ENCODE results near the gene SMAP1.

SMAP1 gene

GRCh38 chr6:70903665-70904452 is 236.2 kb downstream of the SMAP1 start:
- no peak for DNase-seq

- no peak for DNase-seq
Observed at GRCh38 chr6:70905742-70906141, 238.1 kb downstream of the SMAP1 start.
